Lung (tissue), 12 donors: Measurements from ENCODE around the gene DDX1. TPM values are rescaled to one million over a fixed set of nuclear protein-coding genes. Genes with fewer than 3 reads are reported as not detected.
A peak's percentile ranks its signal among the peaks of the same experiment; 100 is the strongest.

Experiments used
- ATAC-seq: fragments of 200-7000 bp; cut with Tn5 transposase; one replicate; pipeline ENCODE4 v1.9.1; 2020; ENCODE audit warnings: moderate number of reproducible peaks; ENCODE audit not compliant: insufficient read depth, low FRiP score
- DNase-seq, 3 donors: peaks; one replicate each; pipeline ENCODE4 v3.0.0-alpha.2; 2013 to 2017
- H3K27ac ChIP-seq, 2 donors: one replicate each; pipeline ENCODE4 v1.5.1; 2013; ENCODE audit warnings: mild to moderate bottlenecking in 2 of 2, moderate library complexity in 2 of 2, control low read depth in 1 of 2, inconsistent platforms in 1 of 2, low read depth in 1 of 2, low read length in 1 of 2
- H3K27me3 ChIP-seq, 3 donors: one replicate each; pipeline ENCODE4 v1.5.1; 2013; ENCODE audit warnings: low read length in 2 of 3; ENCODE audit not compliant: control insufficient read depth in 3 of 3, insufficient read depth in 3 of 3
- H3K36me3 ChIP-seq, 4 donors: one replicate each; pipeline ENCODE4 v1.5.1; 2013; ENCODE audit warnings: low read length in 4 of 4, mild to moderate bottlenecking in 1 of 4, moderate library complexity in 1 of 4; ENCODE audit not compliant: control insufficient read depth in 4 of 4, insufficient read depth in 4 of 4
- H3K4me1 ChIP-seq, 5 donors: one replicate each; pipeline ENCODE4 v1.5.1; 2013; ENCODE audit warnings: low read length in 5 of 5, mild to moderate bottlenecking in 2 of 5, moderate library complexity in 1 of 5; ENCODE audit not compliant: control insufficient read depth in 5 of 5, insufficient read depth in 5 of 5
- H3K4me3 ChIP-seq: one replicate; pipeline ENCODE4 v1.5.1; 2013; ENCODE audit warnings: mild to moderate bottlenecking, control low read depth, moderate library complexity
- H3K9ac ChIP-seq, 2 donors: one replicate each; pipeline ENCODE4 v1.5.1; 2013; ENCODE audit warnings: low read length in 2 of 2, control low read depth in 1 of 2; ENCODE audit not compliant: insufficient read depth in 1 of 2
- H3K9me3 ChIP-seq, 4 donors: one replicate each; pipeline ENCODE4 v1.5.1; 2013; ENCODE audit warnings: low read length in 3 of 4, mild to moderate bottlenecking in 1 of 4, moderate library complexity in 1 of 4; ENCODE audit not compliant: control insufficient read depth in 4 of 4, insufficient read depth in 3 of 4
- CTCF ChIP-seq: IDR thresholded peaks from 2 replicates; pipeline ENCODE4 v1.5.1; 2012; ENCODE audit warnings: mild to moderate bottlenecking; ENCODE audit errors: control extremely low read depth, extremely low read depth
- WGBS, 2 donors: extraction: QIAGEN DNeasy Blood & Tissue Kit; methylation state at CpG; one replicate each; pipeline ENCODE4 v1.1.7; 2013; 5-methylcytosine and 5-hydroxymethylcytosine counted together
- polyA plus RNA-seq, 2 donors: library from polyadenylated mRNA; stranded (reverse); fragments of 200-250 nt; gene quantifications; one replicate each; pipeline ENCODE4 v1.2.1, GENCODE V29; 2013
- total RNA-seq, 2 donors: library from RNA; depleted of rRNA in 1 of 2; stranded (reverse); fragments of >200 nt in 1 of 2; gene quantifications; one replicate each; pipeline ENCODE4 v1.2.1, GENCODE V29; 2014 to 2021
- donor health status: control.
- donor health status: control.
- donor health status: Bipolar disorder and iron deficiency.
- donor health status: healthy.
- donor health status: DM: yes; HTN: yes; CAD: no.

DDX1 gene
- total and polyA plus RNA-seq, 4 donors = 53.7 to 85.2 (median 60.5) TPM

GRCh38 chr2:15672961-15673918, 81.6 kb downstream of the DDX1 start:
- Histone ChIP-seq H3K4me1 (peaks cover 0 to 24% (median 3%) of the 10 kb centered on the region in 5 donors), H3K9ac (no peak overlapping the region), H3K9me3 (no peaks in the 10 kb centered on the region), H3K36me3 (no peaks in the 10 kb centered on the region), H3K27me3 (no peaks in the 10 kb centered on the region), H3K4me3 (no peak overlapping the region), H3K27ac (peak overlapping the region in 1 of 2 donors; percentile 71)
- DNase-seq (no peak), ATAC-seq (no peak)
- WGBS, 2 donors = 83 to 88% methylated on average over 14 of the region's 14 CpGs
- no peak for TF ChIP-seq CTCF

- peak overlapping the region in 1 of 2 donors; percentile 71 for H3K27ac ChIP-seq
Measured at GRCh38 chr2:15673919-15674636, 82.4 kb downstream of the DDX1 start.

GRCh38 chr2:15674637-15675455, 83.2 kb downstream of the DDX1 start:
- H3K27ac ChIP-seq = no peak overlapping the region
- peaks cover 0 to 18% (median 3%) of the 10 kb centered on the region in 5 donors for H3K4me1 ChIP-seq
- WGBS, 2 donors = 90 to 93% methylated on average over 16 of the region's 16 CpGs
- DNase-seq = no peak
- peak; percentile 80 for ATAC-seq
- H3K36me3 ChIP-seq = no peaks in the 10 kb centered on the region
- no peaks in the 10 kb centered on the region for H3K9me3 ChIP-seq
- no peak overlapping the region for H3K9ac ChIP-seq
- no peak overlapping the region for H3K4me3 ChIP-seq
- TF ChIP-seq CTCF = no peak
- H3K27me3 ChIP-seq = no peaks in the 10 kb centered on the region

More at GRCh38 chr2:15673919-15674636, 82.4 kb downstream of the DDX1 start:
- peak; percentile 43 to 80 (median 66) for DNase-seq
- Histone ChIP-seq H3K9ac (no peak overlapping the region), H3K4me3 (no peak overlapping the region), H3K4me1 (peaks cover 0 to 18% (median 3%) of the 10 kb centered on the region in 5 donors), H3K27me3 (no peaks in the 10 kb centered on the region), H3K36me3 (no peaks in the 10 kb centered on the region), H3K9me3 (no peaks in the 10 kb centered on the region)
- WGBS, 2 donors = 66 to 87% methylated on average over 7 of the region's 7 CpGs
- ATAC-seq = peak; percentile 30
- no peak for TF ChIP-seq CTCF
